ENCODE results near the gene ANAPC4. TPM values are rescaled to one million over a fixed set of nuclear protein-coding genes. Genes with fewer than 3 reads are reported as not detected.

Gene ANAPC4
- total RNA-seq, 2 donors from 2014 or later = 41.7 to 46.4 TPM

- no peak for DNase-seq
- Mint-ChIP-seq H3K27me3 (ENCODE audit: insufficient read depth) (no peaks in the 10 kb centered on the region), H3K4me3 (no peak overlapping the region), H3K36me3 (ENCODE audit: low read depth) (no peaks in the 10 kb centered on the region), H3K9me3 (peaks cover 6% of the 10 kb centered on the region), H3K4me1 (peaks cover 10% of the 10 kb centered on the region), H3K27ac (no peak overlapping the region)
- H3K27me3 ChIP-seq (ENCODE audit: control insufficient read depth, insufficient read depth, low read length, poor library complexity, severe bottlenecking) = no peaks in the 10 kb centered on the region
- H3K9me3 ChIP-seq (ENCODE audit: control insufficient read depth, low read length) = no peaks in the 10 kb centered on the region
- TF ChIP-seq, protein P1, sequence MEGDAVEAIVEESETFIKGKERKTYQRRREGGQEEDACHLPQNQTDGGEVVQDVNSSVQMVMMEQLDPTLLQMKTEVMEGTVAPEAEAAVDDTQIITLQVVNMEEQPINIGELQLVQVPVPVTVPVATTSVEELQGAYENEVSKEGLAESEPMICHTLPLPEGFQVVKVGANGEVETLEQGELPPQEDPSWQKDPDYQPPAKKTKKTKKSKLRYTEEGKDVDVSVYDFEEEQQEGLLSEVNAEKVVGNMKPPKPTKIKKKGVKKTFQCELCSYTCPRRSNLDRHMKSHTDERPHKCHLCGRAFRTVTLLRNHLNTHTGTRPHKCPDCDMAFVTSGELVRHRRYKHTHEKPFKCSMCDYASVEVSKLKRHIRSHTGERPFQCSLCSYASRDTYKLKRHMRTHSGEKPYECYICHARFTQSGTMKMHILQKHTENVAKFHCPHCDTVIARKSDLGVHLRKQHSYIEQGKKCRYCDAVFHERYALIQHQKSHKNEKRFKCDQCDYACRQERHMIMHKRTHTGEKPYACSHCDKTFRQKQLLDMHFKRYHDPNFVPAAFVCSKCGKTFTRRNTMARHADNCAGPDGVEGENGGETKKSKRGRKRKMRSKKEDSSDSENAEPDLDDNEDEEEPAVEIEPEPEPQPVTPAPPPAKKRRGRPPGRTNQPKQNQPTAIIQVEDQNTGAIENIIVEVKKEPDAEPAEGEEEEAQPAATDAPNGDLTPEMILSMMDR (conservative IDR thresholded peaks at IDR 0.05) = no peak
- no peak overlapping the region for H3K9ac ChIP-seq (ENCODE audit: extremely low read depth, low read length, poor library complexity, severe bottlenecking)
- no peaks in the 10 kb centered on the region for H3K36me3 ChIP-seq (ENCODE audit: control insufficient read depth, insufficient read depth, low read length)
- 71 to 83% methylated on average over 7 to 9 of the region's 9 CpGs for WGBS, 2 experiments (ENCODE audit: insufficient coverage in 1 of 2, insufficient read length in 1 of 2)
- H3K4me3 ChIP-seq (ENCODE audit: low read length) = no peak overlapping the region
- H3K4me1 ChIP-seq (ENCODE audit: control insufficient read depth, insufficient read depth, low read length) = peaks cover 4% of the 10 kb centered on the region
- H3K27ac ChIP-seq (ENCODE audit: low read depth, low read length) = no peak overlapping the region
These were observed 65.8 kb downstream of the ANAPC4 start for GRCh38 chr4:25442863-25443307.

DNA sequence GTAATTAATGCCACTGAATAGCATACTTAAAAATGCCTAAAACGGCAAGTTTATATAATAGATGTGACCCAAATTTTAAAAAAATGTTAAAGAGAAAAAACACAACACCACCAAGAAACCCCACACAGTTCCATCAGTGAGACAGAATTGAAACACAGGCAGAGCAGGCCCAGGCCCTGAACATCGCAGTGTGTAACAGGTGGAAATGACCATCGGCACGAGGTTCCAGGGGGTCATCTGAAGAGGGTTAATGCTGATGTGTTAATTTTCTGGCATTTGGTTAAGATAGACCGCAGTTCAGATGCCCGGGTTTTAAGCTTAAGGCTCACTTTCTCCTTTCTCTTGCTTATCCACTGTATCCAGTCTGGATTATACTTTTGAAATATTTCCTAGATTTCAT, 66.8 kb downstream of the ANAPC4 start:
- TF ChIP-seq, protein P1 (conservative IDR thresholded peaks at IDR 0.05) = no peak
- Mint-ChIP-seq H3K4me3 (no peak overlapping the region), H3K36me3 (ENCODE audit: low read depth) (no peaks in the 10 kb centered on the region), H3K9me3 (peaks cover 5% of the 10 kb centered on the region), H3K4me1 (peaks cover 10% of the 10 kb centered on the region), H3K27me3 (ENCODE audit: insufficient read depth) (no peaks in the 10 kb centered on the region), H3K27ac (no peak overlapping the region)
- DNase-seq = no peak
- H3K9me3 ChIP-seq (ENCODE audit: control insufficient read depth, low read length) = no peaks in the 10 kb centered on the region
- 84 to 86% methylated on average over 1 to 5 of the region's 6 CpGs for WGBS, 2 experiments (ENCODE audit: insufficient coverage in 1 of 2, insufficient read length in 1 of 2)
- peaks cover 4% of the 10 kb centered on the region for H3K4me1 ChIP-seq (ENCODE audit: control insufficient read depth, insufficient read depth, low read length)
- H3K4me3 ChIP-seq (ENCODE audit: low read length) = no peak overlapping the region
- H3K27ac ChIP-seq (ENCODE audit: low read depth, low read length) = no peak overlapping the region
- no peak overlapping the region for H3K9ac ChIP-seq (ENCODE audit: extremely low read depth, low read length, poor library complexity, severe bottlenecking)
- H3K36me3 ChIP-seq (ENCODE audit: control insufficient read depth, insufficient read depth, low read length) = no peaks in the 10 kb centered on the region
- H3K27me3 ChIP-seq (ENCODE audit: control insufficient read depth, insufficient read depth, low read length, poor library complexity, severe bottlenecking) = no peaks in the 10 kb centered on the region

DNA sequence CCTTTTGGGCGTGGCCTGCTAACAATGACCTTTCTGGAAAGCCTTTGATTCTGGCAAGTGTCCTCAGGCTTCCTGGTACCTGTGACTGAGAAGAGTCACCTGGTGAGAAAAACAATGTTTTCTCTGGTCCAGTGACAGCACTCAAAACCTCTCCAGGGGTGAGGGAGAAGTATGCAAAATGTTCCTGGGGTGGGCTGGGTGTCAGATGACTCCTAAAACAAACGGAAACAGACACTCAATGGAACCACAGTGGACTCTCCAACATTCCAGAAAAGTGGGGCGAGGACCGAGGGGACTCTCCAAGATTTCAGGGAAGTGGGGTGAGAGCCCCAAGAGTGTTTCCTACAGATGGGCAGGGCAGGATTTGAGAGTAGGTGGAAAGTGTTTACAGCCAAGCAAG, 69.5 kb downstream of the ANAPC4 start:
- H3K4me1 Mint-ChIP-seq = peaks cover 7% of the 10 kb centered on the region
- H3K9ac ChIP-seq (ENCODE audit: extremely low read depth, low read length, poor library complexity, severe bottlenecking) = no peak overlapping the region
- no peak overlapping the region for H3K4me3 Mint-ChIP-seq
- H3K4me1 ChIP-seq (ENCODE audit: control insufficient read depth, insufficient read depth, low read length) = no peaks in the 10 kb centered on the region
- WGBS, 2 experiments (ENCODE audit: insufficient coverage in 1 of 2, insufficient read length in 1 of 2) = 68 to 72% methylated on average over 4 of the region's 4 CpGs
- no peaks in the 10 kb centered on the region for H3K36me3 Mint-ChIP-seq (ENCODE audit: low read depth)
- H3K27me3 Mint-ChIP-seq (ENCODE audit: insufficient read depth) = no peaks in the 10 kb centered on the region
- DNase-seq = no peak
- no peak overlapping the region for H3K4me3 ChIP-seq (ENCODE audit: low read length)
- no peak overlapping the region for H3K27ac ChIP-seq (ENCODE audit: low read depth, low read length)
- no peaks in the 10 kb centered on the region for H3K9me3 Mint-ChIP-seq
- H3K27ac Mint-ChIP-seq = no peak overlapping the region
- no peaks in the 10 kb centered on the region for H3K9me3 ChIP-seq (ENCODE audit: control insufficient read depth, low read length)
- H3K27me3 ChIP-seq (ENCODE audit: control insufficient read depth, insufficient read depth, low read length, poor library complexity, severe bottlenecking) = no peaks in the 10 kb centered on the region
- H3K36me3 ChIP-seq (ENCODE audit: control insufficient read depth, insufficient read depth, low read length) = no peaks in the 10 kb centered on the region
- TF ChIP-seq, protein P1 (conservative IDR thresholded peaks at IDR 0.05) = no peak
